IMR-90 (cell line): ENCODE data around the gene RUNX3.

Source experiments
- CTCF ChIP-seq: conservative IDR thresholded peaks from 2 replicates; pipeline ENCODE4 v1.5.1; 2012; ENCODE audit warnings: mild to moderate bottlenecking, low read depth, low read length, improper control_type of control experiment
- MAZ ChIP-seq: IDR thresholded peaks from 2 replicates; pipeline ENCODE4 v1.6.1; 2012; ENCODE audit warnings: low read depth, mild to moderate bottlenecking, low read length, improper control_type of control experiment, moderate library complexity, borderline replicate concordance
- POLR2A ChIP-seq: IDR thresholded peaks from 2 replicates; pipeline ENCODE4 v1.6.1; 2012; ENCODE audit warnings: mild to moderate bottlenecking, low read depth, low read length
- RAD21 ChIP-seq: IDR thresholded peaks from 2 replicates; pipeline ENCODE4 v1.6.1; 2012; ENCODE audit warnings: low read length, improper control_type of control experiment
- RFX5 ChIP-seq: IDR thresholded peaks from 2 replicates; pipeline ENCODE4 v1.8.0; 2012; ENCODE audit warnings: low read depth, mild to moderate bottlenecking, low read length, moderate library complexity
- SMC3 ChIP-seq: fragments of 150-350 bp; IDR thresholded peaks from 2 replicates; pipeline ENCODE4 v1.6.1; 2016; ENCODE audit warnings: low read depth, mild to moderate bottlenecking, antibody characterized with exemption, low read length, moderate library complexity
- USF2 ChIP-seq: fragments of 150-350 bp; IDR thresholded peaks from 2 replicates; pipeline ENCODE4 v1.6.1; 2017; ENCODE audit warnings: mild to moderate bottlenecking, antibody characterized with exemption, low read length, low read depth

GRCh38 chr1:24901791-24902470, 28.1 kb downstream of the RUNX3 start:
- TF ChIP-seq CTCF (no peak), POLR2A (no peak), USF2 (no peak), SMC3 (no peak), RAD21 (no peak), RFX5 (no peak), MAZ (no peak)
